HL-60 (cell line): Measurements from ENCODE around the gene FRK.

Experiments used
- CTCF ChIP-seq: IDR thresholded peaks from one replicate; pipeline ENCODE4 v1.5.1; 2011; ENCODE audit warnings: low read length, control low read depth, inconsistent platforms; ENCODE audit not compliant: insufficient read depth
- POLR2AphosphoS5 ChIP-seq: IDR thresholded peaks from 2 replicates; pipeline ENCODE4 v1.6.1; 2012; ENCODE audit warnings: low read depth
- REST ChIP-seq: IDR thresholded peaks from 2 replicates; pipeline ENCODE4 v1.6.1; 2012; ENCODE audit warnings: low read depth; ENCODE audit not compliant: insufficient replicate concordance

DNA sequence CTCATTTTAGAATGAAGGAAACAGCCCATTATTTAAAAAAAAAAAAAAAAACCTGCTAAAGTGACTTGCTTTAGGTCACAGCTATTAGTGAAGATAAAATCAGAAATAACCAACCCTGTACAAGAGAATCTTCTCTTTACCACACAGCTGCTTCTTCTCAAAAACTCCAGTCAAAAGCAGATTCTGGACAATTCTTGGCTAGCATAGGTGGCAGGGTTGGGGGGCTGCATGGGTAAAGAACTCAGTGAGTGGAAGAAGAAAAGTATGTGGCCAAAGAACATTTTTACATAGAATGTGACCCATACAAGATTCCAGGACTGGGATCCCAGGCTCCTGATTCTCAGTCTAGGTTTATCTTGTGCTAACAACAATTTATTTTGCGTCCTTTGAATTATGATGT lies 9.4 kb upstream of the FRK start:
- TF ChIP-seq CTCF (no peak), POLR2AphosphoS5 (no peak), REST (no peak)
